ENCODE measurements around the gene OVOL1. TPM values are rescaled to one million over a fixed set of nuclear protein-coding genes. Genes with fewer than 3 reads are reported as not detected.

The OVOL1 gene
- total RNA-seq, 1 donor from 2014 or later = 4.7 TPM

DNA sequence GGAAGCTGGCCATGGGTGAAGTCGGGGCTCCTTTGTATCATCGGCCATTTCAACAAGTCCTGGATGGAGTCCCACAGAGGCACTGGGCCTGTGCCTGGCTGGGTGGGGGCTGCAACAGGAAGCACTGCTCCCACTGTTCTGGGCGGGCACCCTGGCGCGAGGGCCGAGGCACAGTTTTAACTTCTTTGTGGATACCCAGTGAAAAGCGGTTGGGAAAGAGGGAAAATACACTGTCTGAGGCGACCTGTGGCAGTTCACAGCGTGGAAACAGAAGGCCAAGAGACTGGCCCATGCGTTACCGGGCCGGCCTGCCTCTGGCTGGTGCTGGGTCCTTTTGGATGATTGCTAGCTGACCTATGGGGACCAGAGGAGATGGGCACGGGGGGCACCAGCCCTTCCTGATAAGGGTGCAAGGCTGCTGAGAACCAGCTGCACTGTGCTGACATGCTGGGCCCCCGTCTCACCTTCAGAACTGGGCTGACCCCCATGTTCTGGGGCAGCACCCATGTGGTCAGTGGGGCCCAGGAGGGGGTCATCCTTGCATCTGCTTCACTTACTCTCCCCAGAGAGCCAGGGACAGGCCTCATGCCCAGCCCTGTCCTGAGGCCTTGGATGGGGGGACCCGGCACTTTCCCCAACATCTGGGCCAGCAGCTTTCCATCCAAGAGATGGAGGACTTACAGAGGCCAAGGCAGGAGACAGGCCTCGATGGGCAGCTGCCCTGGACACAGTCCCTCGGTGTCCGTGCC is 4.2 kb downstream of the OVOL1 start:
- peaks cover 34% of the 10 kb centered on the region for H3K27me3 Mint-ChIP-seq (ENCODE audit: low read depth)
- peaks cover 18% of the 10 kb centered on the region for H3K4me1 Mint-ChIP-seq
- H3K4me3 Mint-ChIP-seq = no peak overlapping the region
- no peak for DNase-seq (ENCODE audit: low spot score in 2 of 2, unreplicated experiment in 2 of 2)
- no peaks in the 10 kb centered on the region for H3K9me3 Mint-ChIP-seq
- no peaks in the 10 kb centered on the region for H3K36me3 Mint-ChIP-seq
- H3K27ac Mint-ChIP-seq = no peak overlapping the region
- TF ChIP-seq, protein P1, sequence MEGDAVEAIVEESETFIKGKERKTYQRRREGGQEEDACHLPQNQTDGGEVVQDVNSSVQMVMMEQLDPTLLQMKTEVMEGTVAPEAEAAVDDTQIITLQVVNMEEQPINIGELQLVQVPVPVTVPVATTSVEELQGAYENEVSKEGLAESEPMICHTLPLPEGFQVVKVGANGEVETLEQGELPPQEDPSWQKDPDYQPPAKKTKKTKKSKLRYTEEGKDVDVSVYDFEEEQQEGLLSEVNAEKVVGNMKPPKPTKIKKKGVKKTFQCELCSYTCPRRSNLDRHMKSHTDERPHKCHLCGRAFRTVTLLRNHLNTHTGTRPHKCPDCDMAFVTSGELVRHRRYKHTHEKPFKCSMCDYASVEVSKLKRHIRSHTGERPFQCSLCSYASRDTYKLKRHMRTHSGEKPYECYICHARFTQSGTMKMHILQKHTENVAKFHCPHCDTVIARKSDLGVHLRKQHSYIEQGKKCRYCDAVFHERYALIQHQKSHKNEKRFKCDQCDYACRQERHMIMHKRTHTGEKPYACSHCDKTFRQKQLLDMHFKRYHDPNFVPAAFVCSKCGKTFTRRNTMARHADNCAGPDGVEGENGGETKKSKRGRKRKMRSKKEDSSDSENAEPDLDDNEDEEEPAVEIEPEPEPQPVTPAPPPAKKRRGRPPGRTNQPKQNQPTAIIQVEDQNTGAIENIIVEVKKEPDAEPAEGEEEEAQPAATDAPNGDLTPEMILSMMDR (IDR thresholded peaks at IDR 0.05; ENCODE audit: unreplicated experiment) = no peak

- peaks cover 33% of the 10 kb centered on the region for H3K27me3 Mint-ChIP-seq (ENCODE audit: low read depth)
- DNase-seq (ENCODE audit: low spot score in 2 of 2, unreplicated experiment in 2 of 2) = no peak
- H3K4me1 Mint-ChIP-seq = peaks cover 18% of the 10 kb centered on the region
- H3K9me3 Mint-ChIP-seq = no peaks in the 10 kb centered on the region
- no peaks in the 10 kb centered on the region for H3K36me3 Mint-ChIP-seq
- no peak overlapping the region for H3K4me3 Mint-ChIP-seq
- no peak overlapping the region for H3K27ac Mint-ChIP-seq
- TF ChIP-seq, protein P1 (IDR thresholded peaks at IDR 0.05; ENCODE audit: unreplicated experiment) = no peak
Observed at GRCh38 chr11:65791719-65792213, 4.9 kb downstream of the OVOL1 start.

DNA sequence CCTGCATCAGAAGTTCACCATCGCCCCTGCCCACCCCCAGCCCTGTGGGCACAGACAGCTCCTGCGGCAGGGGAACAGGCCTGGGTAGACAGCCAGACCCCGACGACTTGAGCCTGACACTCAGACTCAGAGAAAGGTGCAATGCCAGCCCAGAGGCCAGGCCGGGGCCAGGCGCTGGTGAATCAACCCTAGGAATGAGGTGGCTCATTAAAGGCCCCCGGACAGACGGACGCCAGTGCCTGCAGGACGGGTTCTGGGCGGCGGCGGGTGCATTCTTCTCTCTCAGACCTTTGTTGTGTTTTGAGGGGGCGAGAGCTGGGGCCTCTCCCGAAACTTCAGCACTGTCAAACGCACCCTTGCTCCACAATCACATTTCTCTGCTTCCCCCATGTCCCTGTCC is 5.6 kb downstream of the OVOL1 start:
- TF ChIP-seq, protein P1 (IDR thresholded peaks at IDR 0.05; ENCODE audit: unreplicated experiment) = no peak

GRCh38 chr11:65793144-65793581 is 6.3 kb downstream of the OVOL1 start:
- peaks cover 22% of the 10 kb centered on the region for H3K27me3 Mint-ChIP-seq (ENCODE audit: low read depth)
- no peaks in the 10 kb centered on the region for H3K9me3 Mint-ChIP-seq
- H3K4me1 Mint-ChIP-seq = peaks cover 13% of the 10 kb centered on the region
- TF ChIP-seq, protein P1 (IDR thresholded peaks at IDR 0.05; ENCODE audit: unreplicated experiment) = no peak
- DNase-seq (ENCODE audit: low spot score in 2 of 2, unreplicated experiment in 2 of 2) = no peak
- H3K36me3 Mint-ChIP-seq = no peaks in the 10 kb centered on the region
- no peak overlapping the region for H3K4me3 Mint-ChIP-seq
- H3K27ac Mint-ChIP-seq = peak overlapping the region; percentile 57

More for the DNA sequence above, 5.6 kb downstream of the OVOL1 start:
- Mint-ChIP-seq H3K27me3 (ENCODE audit: low read depth) (peaks cover 28% of the 10 kb centered on the region), H3K4me3 (no peak overlapping the region), H3K27ac (peak overlapping the region; percentile 57), H3K36me3 (no peaks in the 10 kb centered on the region), H3K9me3 (no peaks in the 10 kb centered on the region), H3K4me1 (peaks cover 16% of the 10 kb centered on the region)
- no peak for DNase-seq (ENCODE audit: low spot score in 2 of 2, unreplicated experiment in 2 of 2)

DNA sequence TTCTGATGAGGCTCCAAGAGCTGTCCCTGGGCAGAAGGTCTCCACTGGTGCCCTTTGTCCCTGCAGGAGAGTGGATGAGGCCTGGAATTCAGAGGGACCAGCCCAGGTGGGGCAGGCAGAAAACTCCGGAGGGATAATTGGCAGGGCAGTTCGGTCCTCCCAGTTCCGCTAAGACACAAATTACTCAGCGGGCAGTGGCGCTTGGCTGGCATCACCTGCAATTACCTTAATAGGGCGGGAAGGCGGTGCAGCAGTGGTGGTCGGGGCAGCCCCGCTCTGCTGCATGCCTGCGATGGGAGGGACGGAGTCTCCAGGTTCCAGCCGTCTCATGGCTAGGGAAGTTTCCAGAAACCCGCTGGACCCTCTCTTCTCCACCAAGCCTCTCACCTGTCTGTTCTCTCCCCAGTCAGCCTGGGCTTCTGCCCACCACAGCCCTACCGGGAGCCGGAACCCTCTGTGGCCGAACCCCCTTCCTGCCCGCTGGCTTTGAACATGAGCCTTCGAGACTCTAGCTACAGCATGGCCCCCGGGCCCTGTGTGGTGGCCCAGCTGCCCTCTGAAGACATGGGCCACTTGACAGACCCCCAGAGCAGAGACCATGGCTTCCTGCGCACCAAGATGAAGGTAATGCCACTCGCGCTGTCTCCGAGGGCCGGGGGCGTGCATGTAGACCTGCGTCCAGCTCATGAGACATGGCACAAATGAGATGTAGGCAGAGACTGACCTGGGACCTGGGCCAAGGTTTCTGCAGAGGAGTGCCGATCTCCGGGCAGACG is 7.0 kb downstream of the OVOL1 start:
- TF ChIP-seq, protein P1 (IDR thresholded peaks at IDR 0.05; ENCODE audit: unreplicated experiment) = no peak
- Mint-ChIP-seq H3K4me3 (no peak overlapping the region), H3K36me3 (no peaks in the 10 kb centered on the region), H3K4me1 (peaks cover 13% of the 10 kb centered on the region), H3K27ac (no peak overlapping the region), H3K27me3 (ENCODE audit: low read depth) (peaks cover 15% of the 10 kb centered on the region), H3K9me3 (no peaks in the 10 kb centered on the region)
- DNase-seq (ENCODE audit: low spot score in 2 of 2, unreplicated experiment in 2 of 2) = no peak

All from mesothelial cell of epicardium (in vitro differentiated cells).